DND-41 (cell line): Measurements from ENCODE around the gene SCAF8.

Experiments used
- ATAC-seq: fragments of 200-7000 bp; cut with Tn5 transposase; 3 replicates; pipeline ENCODE4 v1.9.1; 2021; ENCODE audit warnings: low read depth; ENCODE audit not compliant: insufficient read depth
- DNase-seq: peaks from one replicate; pipeline ENCODE4 v3.0.0-alpha.2; 2020
- H2AFZ ChIP-seq: 2 replicates; pipeline ENCODE4 v1.6.0; 2012; ENCODE audit warnings: low read depth, low read length
- H3K27ac ChIP-seq: 2 replicates; pipeline ENCODE4 v1.5.1; 2012; ENCODE audit warnings: low read length, inconsistent platforms
- H3K27me3 ChIP-seq: fragments of 200-600 bp; sonication (generic); 2 replicates; pipeline ENCODE4 v1.6.0; 2012; ENCODE audit warnings: low read length, mild to moderate bottlenecking, inconsistent platforms; ENCODE audit not compliant: insufficient read depth, poor library complexity
- H3K36me3 ChIP-seq: 2 replicates; pipeline ENCODE4 v1.5.1; 2012; ENCODE audit warnings: low read length, inconsistent platforms; ENCODE audit not compliant: insufficient read depth
- H3K4me1 ChIP-seq: 2 replicates; pipeline ENCODE4 v1.5.1; 2012; ENCODE audit warnings: mild to moderate bottlenecking, low read length; ENCODE audit not compliant: insufficient read depth
- H3K4me2 ChIP-seq: 2 replicates; pipeline ENCODE4 v1.6.0; 2012; ENCODE audit warnings: mild to moderate bottlenecking, moderate library complexity, low read length, inconsistent platforms; ENCODE audit not compliant: insufficient read depth
- H3K4me3 ChIP-seq, 2 experiments: fragments of 200-600 bp in 1 of 2; shearing (Covaris generic) in 1 of 2; 2 replicates each; pipeline ENCODE4 v1.5.1; 2012 to 2016; ENCODE audit warnings: inconsistent platforms in 2 of 2, low read length in 2 of 2, mild to moderate bottlenecking in 2 of 2, low read depth in 1 of 2, moderate library complexity in 1 of 2
- H3K79me2 ChIP-seq: 2 replicates; pipeline ENCODE4 v1.6.0; 2012; ENCODE audit warnings: low read length, inconsistent platforms; ENCODE audit not compliant: insufficient read depth
- H3K9ac ChIP-seq: 2 replicates; pipeline ENCODE4 v1.6.0; 2012; ENCODE audit warnings: low read depth, mild to moderate bottlenecking, inconsistent platforms, low read length, moderate library complexity
- H3K9me3 ChIP-seq: 2 replicates; pipeline ENCODE4 v1.5.1; 2012; ENCODE audit warnings: low read length, moderate library complexity, mild to moderate bottlenecking, inconsistent platforms; ENCODE audit not compliant: insufficient read depth, severe bottlenecking
- H4K20me1 ChIP-seq: 2 replicates; pipeline ENCODE4 v1.6.0; 2012; ENCODE audit warnings: low read length; ENCODE audit not compliant: insufficient read depth
- EZH2 ChIP-seq: IDR thresholded peaks from 3 replicates; pipeline ENCODE4 v1.6.1; 2012; ENCODE audit warnings: borderline replicate concordance, low read depth, mild to moderate bottlenecking, moderate library complexity, low read length, inconsistent platforms; ENCODE audit not compliant: severe bottlenecking
- TF ChIP-seq, protein P1 (sequence below): IDR thresholded peaks from 2 replicates; pipeline ENCODE4 v1.5.1; 2012; ENCODE audit warnings: borderline replicate concordance, low read length, moderate library complexity, mild to moderate bottlenecking; ENCODE audit not compliant: poor library complexity, severe bottlenecking; ENCODE audit errors: extremely low read depth

SCAF8 gene

DNA sequence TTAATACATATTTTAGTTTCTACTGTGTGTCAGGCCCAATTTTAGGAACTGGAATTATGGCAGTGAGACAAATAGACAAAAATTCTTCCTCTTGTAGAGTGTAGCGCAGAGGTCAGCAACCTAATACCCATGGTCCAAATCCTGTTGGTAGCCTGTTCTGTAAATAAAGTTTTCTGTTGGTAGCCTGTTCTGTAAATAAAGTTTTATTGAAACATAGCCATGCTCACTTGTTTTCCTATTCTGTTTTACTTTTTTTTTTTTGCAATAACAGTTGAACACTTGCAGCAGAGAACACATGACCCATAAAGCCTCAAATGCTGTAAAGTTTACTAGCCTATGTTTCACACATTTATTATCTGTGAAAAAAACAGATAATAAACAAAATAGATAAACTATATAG lies 87.9 kb downstream of the SCAF8 start:
- no peak overlapping the region for H3K9ac ChIP-seq
- peaks cover 4% of the 10 kb centered on the region; the same call in 1 of the 2 replicates for H4K20me1 ChIP-seq

DNA sequence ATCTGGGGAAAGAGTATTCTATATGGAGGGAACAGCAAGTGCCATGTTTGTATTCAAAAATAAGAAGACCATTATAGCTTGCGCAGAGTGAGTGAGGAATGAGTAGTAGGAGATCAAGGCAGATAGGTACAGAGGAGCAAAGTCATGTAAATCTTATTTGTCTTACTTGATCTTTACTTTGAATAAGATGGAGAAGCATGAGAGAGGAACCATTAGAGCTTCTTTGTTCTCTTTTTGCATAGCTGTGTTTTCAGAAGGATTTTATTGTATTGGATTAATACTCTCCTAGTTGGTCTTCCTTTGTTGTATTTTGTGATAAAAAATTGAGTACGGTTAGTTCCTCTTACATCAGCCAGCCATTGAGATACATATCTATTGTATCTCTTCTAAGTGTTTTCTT lies 88.4 kb downstream of the SCAF8 start:
- peaks cover 92% of the 10 kb centered on the region for H3K36me3 ChIP-seq

More for the DNA sequence above, 87.9 kb downstream of the SCAF8 start:
- no peaks in the 10 kb centered on the region for H3K9me3 ChIP-seq
- H3K27me3 ChIP-seq, result no peaks in the 10 kb centered on the region
- no peak for ATAC-seq
- no peak overlapping the region for H2AFZ ChIP-seq
- peaks cover 94% of the 10 kb centered on the region for H3K36me3 ChIP-seq
- no peak overlapping the region for H3K4me3 ChIP-seq
- no peak overlapping the region for H3K27ac ChIP-seq
- H3K4me2 ChIP-seq, result no peak overlapping the region
- DNase-seq, result no peak
- H3K79me2 ChIP-seq, result peaks cover 11% of the 10 kb centered on the region; the same call in 1 of the 2 replicates
- H3K4me1 ChIP-seq, result no peaks in the 10 kb centered on the region
- no peak for TF ChIP-seq EZH2
- TF ChIP-seq, protein P1, sequence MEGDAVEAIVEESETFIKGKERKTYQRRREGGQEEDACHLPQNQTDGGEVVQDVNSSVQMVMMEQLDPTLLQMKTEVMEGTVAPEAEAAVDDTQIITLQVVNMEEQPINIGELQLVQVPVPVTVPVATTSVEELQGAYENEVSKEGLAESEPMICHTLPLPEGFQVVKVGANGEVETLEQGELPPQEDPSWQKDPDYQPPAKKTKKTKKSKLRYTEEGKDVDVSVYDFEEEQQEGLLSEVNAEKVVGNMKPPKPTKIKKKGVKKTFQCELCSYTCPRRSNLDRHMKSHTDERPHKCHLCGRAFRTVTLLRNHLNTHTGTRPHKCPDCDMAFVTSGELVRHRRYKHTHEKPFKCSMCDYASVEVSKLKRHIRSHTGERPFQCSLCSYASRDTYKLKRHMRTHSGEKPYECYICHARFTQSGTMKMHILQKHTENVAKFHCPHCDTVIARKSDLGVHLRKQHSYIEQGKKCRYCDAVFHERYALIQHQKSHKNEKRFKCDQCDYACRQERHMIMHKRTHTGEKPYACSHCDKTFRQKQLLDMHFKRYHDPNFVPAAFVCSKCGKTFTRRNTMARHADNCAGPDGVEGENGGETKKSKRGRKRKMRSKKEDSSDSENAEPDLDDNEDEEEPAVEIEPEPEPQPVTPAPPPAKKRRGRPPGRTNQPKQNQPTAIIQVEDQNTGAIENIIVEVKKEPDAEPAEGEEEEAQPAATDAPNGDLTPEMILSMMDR, result no peak

DNA sequence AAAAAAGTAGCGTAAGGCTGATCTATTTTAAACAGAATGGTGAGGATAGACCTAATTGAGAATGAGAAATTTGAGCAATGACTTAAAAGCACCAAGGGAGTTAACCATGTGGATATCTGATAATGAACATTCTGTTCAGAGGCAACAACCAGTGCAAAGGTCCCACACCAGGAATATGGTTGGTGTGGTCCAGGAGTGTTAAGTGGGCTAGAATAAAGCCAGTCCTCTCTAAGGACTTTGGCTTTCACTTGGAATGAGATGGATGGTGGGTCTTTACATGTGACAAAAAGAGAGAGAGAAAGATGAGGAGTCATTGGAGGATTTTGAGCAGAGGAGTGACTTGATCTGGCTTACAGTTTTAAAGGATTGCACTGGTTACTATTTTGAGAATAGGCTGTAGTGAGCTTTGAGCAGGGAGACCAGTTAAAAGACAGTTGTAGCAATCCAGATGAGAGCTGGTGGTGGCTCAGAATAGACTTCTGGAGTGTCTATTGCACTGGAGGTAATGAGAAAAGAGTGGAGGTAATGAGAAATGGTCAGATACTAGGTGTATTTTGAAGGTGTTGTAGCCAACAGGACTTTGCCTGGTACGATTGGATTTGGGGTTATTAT lies 89.8 kb downstream of the SCAF8 start:
- DNase-seq (no peak), ATAC-seq (no peak)
- TF ChIP-seq EZH2, result no peak
- TF ChIP-seq, protein P1, result no peak
- Histone ChIP-seq H3K4me2 (no peak overlapping the region), H2AFZ (no peak overlapping the region), H3K36me3 (peaks cover 91% of the 10 kb centered on the region), H3K9me3 (no peaks in the 10 kb centered on the region), H3K27ac (no peak overlapping the region), H3K27me3 (no peaks in the 10 kb centered on the region), H4K20me1 (peaks cover 4% of the 10 kb centered on the region; the same call in 1 of the 2 replicates), H3K4me3 (no peak overlapping the region), H3K9ac (no peak overlapping the region), H3K4me1 (no peaks in the 10 kb centered on the region), H3K79me2 (peaks cover 9% of the 10 kb centered on the region; the same call in 1 of the 2 replicates)

More for the DNA sequence above, 88.4 kb downstream of the SCAF8 start:
- peaks cover 4% of the 10 kb centered on the region; the same call in 1 of the 2 replicates for H4K20me1 ChIP-seq
- no peak for TF ChIP-seq EZH2
- TF ChIP-seq, protein P1, result no peak
- DNase-seq (no peak), ATAC-seq (no peak)
- H3K4me2 ChIP-seq, result no peak overlapping the region
- H3K9ac ChIP-seq, result no peak overlapping the region
- no peaks in the 10 kb centered on the region for H3K9me3 ChIP-seq
- no peak overlapping the region for H2AFZ ChIP-seq
- H3K4me1 ChIP-seq, result no peaks in the 10 kb centered on the region
- no peaks in the 10 kb centered on the region for H3K27me3 ChIP-seq
- H3K27ac ChIP-seq, result no peak overlapping the region
- H3K4me3 ChIP-seq, result no peak overlapping the region
- H3K79me2 ChIP-seq, result peaks cover 11% of the 10 kb centered on the region; the same call in 1 of the 2 replicates
